ENCODE data around the gene PLCB4.

Gene PLCB4

GRCh38 chr20:9339708-9340107 is 270.8 kb downstream of the PLCB4 start:
- no peak overlapping the region for H3K4me3 ChIP-seq (ENCODE audit: low read depth, low read length)
- no peak for TF ChIP-seq CTCF (IDR thresholded peaks at IDR 0.05; ENCODE audit: insufficient read depth, low read depth, low read length, missing control alignments)
- DNase-seq (ENCODE audit: low read depth): no peak

DNA sequence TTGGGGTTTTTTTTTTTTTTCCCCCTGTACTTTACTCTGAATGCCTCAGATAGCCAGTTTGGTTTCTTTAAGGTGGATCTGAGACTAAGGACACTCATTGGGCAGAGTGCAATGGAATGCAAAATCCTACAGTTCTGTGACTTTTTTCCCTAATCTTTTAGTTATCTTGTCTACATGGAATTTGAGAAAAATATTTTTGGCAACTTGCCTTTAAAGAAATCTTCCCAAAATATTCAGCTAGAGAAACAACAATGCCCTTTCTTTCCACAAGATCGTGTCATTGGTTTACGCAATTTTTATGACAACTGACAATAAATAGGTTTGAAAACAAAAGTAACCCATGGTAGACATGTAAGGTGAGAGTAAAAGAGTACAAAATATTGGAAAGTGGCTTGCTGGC is 273.8 kb downstream of the PLCB4 start:
- DNase-seq (ENCODE audit: low read depth): no peak
- TF ChIP-seq CTCF (IDR thresholded peaks at IDR 0.05; ENCODE audit: insufficient read depth, low read depth, low read length, missing control alignments): no peak
- H3K4me3 ChIP-seq (ENCODE audit: low read depth, low read length): no peak overlapping the region

GRCh38 chr20:9344083-9344920 is 275.4 kb downstream of the PLCB4 start:
- no peak for TF ChIP-seq CTCF (IDR thresholded peaks at IDR 0.05; ENCODE audit: insufficient read depth, low read depth, low read length, missing control alignments)
- DNase-seq (ENCODE audit: low read depth): no peak
- no peak overlapping the region for H3K4me3 ChIP-seq (ENCODE audit: low read depth, low read length)

- H3K4me3 ChIP-seq (ENCODE audit: low read depth, low read length): no peak overlapping the region
- TF ChIP-seq CTCF (IDR thresholded peaks at IDR 0.05; ENCODE audit: insufficient read depth, low read depth, low read length, missing control alignments): no peak
- DNase-seq (ENCODE audit: low read depth): no peak
These were observed 279.4 kb downstream of the PLCB4 start for GRCh38 chr20:9348316-9348715.

GRCh38 chr20:9348747-9349146 is 279.9 kb downstream of the PLCB4 start:
- TF ChIP-seq CTCF (IDR thresholded peaks at IDR 0.05; ENCODE audit: insufficient read depth, low read depth, low read length, missing control alignments): no peak

DNA sequence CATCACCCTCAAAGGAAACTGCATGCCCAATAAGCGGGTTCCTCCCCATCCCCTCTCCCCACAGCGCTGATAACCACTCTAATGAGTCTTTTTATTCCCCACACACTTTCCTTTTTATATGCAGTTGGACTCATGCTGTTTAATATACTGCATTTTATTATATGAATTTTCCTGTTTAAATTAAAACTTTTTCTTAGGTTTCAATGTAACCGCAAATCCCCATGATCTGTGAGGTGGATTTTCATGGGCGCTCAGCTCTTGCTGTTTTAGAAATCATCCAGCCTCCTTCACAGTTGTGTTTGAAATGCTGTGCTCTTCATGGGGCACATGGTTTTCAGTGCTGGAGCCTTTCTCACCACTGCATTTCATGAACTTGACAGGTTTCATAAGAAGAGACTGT is 280.4 kb downstream of the PLCB4 start:
- no peak overlapping the region for H3K4me3 ChIP-seq (ENCODE audit: low read depth, low read length)
- no peak for DNase-seq (ENCODE audit: low read depth)
- no peak for TF ChIP-seq CTCF (IDR thresholded peaks at IDR 0.05; ENCODE audit: insufficient read depth, low read depth, low read length, missing control alignments)

More at GRCh38 chr20:9348747-9349146, 279.9 kb downstream of the PLCB4 start:
- H3K4me3 ChIP-seq (ENCODE audit: low read depth, low read length): no peak overlapping the region
- no peak for DNase-seq (ENCODE audit: low read depth)

- DNase-seq (ENCODE audit: low read depth): no peak
- no peak for TF ChIP-seq CTCF (IDR thresholded peaks at IDR 0.05; ENCODE audit: insufficient read depth, low read depth, low read length, missing control alignments)
These were observed 283.9 kb downstream of the PLCB4 start for GRCh38 chr20:9352739-9353138.

More at GRCh38 chr20:9352739-9353138, 283.9 kb downstream of the PLCB4 start:
- no peak overlapping the region for H3K4me3 ChIP-seq (ENCODE audit: low read depth, low read length)

Data from GM12865 (cell line).